NCI-H146 treated with DMSO at 0.1 percent for 48 hours (cell line): ENCODE data around the gene ZNF575.

Experiments
- DNase-seq: peaks from one replicate; lab custom pipeline; 2025; ENCODE audit not compliant: unreplicated experiment; lab: John Stamatoyannopoulos, UW

The ZNF575 gene

DNA sequence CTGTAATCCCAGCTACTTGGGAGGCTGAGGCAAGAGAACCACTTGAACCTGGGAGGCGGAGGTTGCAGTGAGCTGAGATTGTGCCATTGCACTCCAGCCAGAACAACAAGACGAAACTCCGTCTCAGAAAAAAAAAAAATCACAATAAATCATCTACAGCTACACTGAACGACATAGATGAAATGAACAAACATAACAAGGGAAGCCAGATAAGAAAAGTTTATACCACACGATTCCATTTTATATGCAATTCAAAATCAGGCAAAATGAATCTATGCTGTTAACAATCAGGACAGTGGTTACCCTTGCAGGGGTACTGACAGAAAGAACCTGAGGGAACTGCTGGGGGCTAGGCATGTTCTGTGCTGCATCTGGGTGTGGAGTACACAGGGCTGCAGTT, 36.7 kb downstream of the ZNF575 start:
- no peak for DNase-seq

DNA sequence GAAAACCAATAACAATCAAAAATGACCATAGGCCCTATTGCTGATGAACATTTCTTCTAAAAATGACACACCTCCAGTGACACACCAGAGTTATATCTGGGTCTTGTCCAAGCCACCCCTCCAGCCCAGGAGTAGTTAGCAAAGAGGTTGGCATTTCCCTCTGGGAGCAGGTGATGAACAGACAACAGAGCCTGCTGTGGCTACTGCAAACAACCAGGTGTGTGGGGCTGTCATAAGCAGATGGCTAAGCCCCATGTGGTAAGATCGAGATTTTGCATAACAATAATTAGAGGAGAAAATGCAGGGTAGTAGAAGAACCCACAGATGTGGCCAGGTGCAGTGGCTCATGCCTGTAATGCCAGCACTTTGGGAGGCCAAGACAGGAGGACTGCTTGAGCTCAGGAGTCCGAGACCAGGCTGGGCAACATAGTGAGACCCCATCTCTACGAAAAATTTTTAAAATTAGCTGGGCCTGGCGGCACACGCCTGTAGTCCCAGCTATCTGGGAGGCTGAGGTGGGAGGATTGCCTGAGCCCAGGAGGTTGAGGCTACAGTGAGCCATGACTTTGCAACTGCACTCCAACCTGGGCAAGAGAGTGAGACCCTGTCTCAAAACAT, 37.3 kb downstream of the ZNF575 start:
- DNase-seq = peak; percentile 92

DNA sequence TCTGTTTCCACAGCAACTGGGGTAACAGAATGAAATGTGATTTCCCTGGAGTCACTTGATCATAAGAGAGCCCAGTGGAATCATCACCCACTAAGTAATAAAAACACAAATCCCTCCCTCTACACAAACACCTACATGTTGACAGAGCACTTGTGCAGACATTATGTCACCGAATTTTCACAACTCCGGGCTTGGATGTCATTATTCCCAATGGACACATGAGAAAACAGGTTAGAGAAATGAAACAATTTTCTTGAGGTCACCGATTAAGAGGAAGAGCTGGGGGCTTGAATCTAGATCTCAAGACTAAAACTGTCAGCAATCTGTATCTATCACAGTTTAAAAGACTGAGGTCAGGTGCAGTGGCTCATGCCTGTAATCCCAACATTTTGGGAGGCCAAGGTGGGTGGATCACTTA, 39.2 kb downstream of the ZNF575 start:
- DNase-seq = peak; percentile 7

DNA sequence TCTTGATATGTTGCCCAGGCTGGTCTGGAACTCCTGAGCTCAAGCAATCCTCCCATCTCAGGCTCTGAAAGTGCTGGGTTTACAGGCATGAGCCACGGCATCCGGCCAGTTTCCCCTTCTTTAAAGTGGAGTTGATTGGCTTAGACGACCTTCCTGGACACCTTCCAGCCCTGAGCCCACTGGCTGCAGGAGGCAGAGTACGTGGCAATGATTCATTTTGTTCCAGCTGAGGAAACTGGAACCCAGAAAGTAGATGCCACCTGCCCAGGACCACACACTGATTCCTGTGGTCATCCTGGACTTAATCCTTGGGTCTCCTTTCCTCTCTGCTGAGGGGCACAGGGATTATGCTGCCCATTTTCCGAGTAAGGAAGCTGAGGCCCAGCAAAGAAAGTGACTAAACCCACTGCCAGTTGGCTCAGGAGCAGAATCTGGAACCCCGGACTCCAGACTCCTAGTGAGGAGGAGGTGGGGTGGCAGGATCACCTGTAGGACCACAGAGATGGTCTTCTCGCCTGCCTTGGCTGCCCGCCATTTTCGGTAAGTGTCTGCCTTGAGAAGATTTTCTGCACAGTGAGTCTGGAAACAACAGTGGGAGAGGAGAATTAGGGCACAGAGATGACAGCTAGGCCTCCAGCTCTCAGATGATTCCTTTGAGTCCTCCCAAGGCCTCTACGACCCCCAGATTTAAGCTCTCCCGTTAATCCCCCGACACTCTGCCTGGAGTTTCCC, 41.6 kb downstream of the ZNF575 start:
- no peak for DNase-seq

DNA sequence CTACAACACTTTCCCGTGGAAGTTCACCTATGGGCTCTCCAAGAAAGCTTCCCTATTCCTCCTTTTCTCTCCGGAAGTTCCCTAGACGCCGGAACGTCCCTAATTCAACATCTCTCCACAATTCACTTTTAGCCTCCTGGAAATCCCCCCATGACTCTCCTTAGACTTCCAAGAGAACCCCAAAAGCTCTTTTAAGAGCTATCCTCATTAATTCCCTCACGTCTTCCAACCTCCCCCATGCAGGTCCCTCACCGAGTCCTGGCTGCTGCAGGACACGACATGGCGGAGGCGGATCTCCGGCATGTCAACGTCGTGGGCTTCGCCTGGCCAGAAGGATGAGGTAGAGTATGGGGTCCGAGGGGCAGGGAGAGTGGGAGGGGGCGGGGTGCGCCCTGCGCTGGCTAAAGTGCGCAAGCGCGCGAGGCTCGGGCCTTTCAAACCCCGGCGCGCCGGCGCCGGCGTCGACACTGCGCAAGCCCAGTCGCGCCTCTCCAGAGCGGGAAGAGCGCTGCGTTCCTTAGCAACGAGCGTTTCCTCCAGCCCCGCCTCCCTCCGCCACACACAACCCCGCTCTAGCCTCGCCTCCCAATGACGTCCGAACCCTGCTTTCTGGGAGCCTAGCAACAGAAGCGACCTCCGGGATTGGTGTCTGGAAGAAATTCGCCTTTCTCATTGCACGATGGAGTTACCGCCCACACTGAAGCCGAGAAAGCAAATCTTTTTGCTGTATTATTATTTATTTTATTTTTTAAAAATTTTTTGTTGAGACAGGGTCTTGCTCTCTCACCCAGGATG, 42.4 kb downstream of the ZNF575 start, which contains the start of the genes PINLYP and XRCC1:
TSS of gene PINLYP (plus strand) at position 646 of the 795 bp plus-strand sequence. CDS start 1,391 bp downstream, outside the sequence.
TSS of gene XRCC1 (minus strand) at position 372 of the 795 bp plus-strand sequence. CDS start at position 303, 69 bp downstream.
- peak; percentile 99 for DNase-seq

DNA sequence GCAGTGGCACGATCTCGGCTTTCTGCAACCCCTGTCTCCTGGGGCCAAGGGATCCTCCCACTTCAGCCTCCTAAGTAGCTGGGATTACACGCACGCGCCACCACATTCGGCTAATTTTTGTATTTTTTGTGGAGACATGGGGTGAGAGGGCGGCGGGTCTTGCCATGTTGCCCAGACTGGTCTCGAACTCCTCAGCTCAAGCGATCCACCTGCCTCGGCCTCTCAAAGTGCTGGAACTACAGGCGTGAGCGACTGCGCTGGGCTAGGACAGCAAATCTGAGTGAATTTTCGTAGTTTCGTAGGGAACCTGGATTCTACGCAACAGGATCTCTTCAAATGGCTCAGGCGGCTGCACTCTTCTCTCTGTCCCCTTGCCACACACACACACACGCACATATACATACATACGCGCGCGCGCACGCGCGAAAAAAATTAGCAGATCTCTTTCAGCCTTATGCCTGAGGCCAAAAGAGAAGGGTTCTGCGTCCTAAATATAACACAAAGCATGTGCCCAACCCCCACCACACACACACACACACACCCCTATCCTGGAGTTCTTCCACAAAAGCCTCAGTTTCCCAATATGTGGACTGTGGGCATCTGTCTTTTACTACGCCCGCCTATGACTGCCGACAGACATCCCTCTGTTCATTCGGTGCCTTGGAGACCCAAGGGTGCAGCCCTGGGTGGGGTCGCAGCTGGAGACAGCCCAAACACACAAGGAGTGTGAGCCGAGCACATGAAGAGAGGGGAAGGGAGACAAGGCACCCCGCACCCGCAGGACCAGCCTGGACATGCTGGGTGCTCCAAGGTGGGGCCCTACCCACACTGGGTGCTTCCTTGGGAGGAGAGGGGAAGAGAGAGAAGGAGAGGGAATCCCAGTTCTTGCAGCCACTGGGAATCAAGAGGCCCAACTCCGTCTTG, 43.2 kb downstream of the ZNF575 start:
- DNase-seq = peak; percentile 74

DNA sequence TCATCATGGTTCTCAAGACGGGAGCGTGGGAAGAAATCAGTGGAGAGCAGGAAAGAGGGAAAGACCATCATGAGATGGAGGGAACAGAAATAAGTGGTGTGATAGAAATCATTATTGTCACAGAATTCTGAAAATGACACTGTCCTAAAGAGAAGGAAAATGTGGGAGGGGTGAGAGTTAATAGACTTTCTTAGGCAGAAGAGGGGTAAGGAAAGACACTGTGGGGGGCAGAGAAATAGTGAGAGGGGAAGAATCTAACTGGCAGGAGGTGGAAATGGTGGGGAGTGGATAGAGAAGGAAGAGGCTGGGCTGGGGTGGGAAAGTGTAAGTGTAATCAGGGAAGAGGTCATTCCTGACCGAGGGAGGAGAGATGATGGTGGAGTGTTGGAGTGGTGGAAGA, 45.8 kb downstream of the ZNF575 start:
- DNase-seq = no peak

DNA sequence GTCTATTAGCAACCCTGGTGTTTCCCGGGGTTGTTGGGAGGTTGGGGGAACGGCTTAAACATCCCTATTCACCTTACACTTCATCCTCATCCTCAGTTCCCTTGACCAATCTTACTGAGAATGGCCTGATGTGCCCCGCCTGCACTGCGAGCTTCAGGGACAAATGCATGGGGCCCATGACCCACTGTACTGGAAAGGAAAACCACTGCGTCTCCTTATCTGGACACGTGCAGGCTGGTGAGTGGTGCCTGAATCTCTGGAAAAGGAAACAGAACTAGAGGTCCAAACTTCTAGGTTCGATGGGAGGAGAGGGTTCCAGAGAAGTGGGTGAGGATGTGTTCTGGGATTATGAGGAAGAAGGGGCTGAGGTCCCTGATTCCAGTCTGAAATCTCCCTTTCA, 48.5 kb downstream of the ZNF575 start:
- no peak for DNase-seq

DNA sequence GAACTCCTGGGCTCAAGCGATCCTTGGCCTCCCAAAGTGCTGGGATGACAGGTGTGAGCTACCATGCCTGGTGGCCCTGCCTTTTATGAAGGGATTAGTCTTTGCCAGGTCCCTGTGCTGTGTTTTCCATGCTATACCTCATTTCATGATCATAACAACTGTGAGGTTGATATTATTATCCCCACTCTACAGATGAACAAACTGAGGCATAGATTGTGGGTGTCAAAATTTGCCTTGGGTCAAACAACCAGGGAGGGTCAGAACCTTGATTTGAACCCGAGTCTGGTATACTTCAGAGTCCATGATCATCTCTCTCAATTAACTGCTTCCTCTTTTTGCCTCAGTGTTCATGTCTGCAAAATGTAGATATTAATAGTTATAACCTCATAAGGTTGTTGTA, 49.5 kb downstream of the ZNF575 start:
- DNase-seq = no peak

DNA sequence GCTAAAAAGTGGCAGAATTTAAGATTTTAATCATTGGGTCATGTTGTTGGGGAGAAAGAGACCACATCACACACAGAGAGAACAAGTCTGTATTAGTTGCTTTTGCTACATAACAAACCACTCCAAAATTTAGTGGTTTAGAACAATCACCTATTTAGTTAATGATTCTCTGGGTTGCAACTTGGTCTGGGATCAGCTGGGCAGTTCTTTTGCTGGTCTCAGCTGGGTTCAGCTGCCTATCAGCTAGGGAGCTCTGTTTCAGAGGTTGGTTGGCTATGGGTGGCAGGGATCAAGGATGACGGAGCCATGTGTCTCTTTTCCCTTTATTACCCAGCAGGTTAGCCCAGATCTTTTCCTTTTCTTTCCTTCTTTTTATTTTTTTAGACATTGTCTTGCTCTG, 51.5 kb downstream of the ZNF575 start:
- DNase-seq = no peak
